Duodenal mucosa (tissue), 2 donors: Measurements from ENCODE around the gene HS6ST3.

Source experiments
- H3K27ac ChIP-seq: one replicate; pipeline ENCODE4 v1.7.0; 2013; ENCODE audit warnings: low read depth, low read length
- H3K27me3 ChIP-seq, 2 donors: one replicate each; pipeline ENCODE4 v1.7.0; 2013; ENCODE audit warnings: low read length in 2 of 2, control low read depth in 1 of 2; ENCODE audit not compliant: insufficient read depth in 2 of 2, control insufficient read depth in 1 of 2
- H3K36me3 ChIP-seq, 2 donors: one replicate each; pipeline ENCODE4 v1.7.0; 2013; ENCODE audit warnings: low read length in 2 of 2, control low read depth in 1 of 2; ENCODE audit not compliant: insufficient read depth in 2 of 2, control insufficient read depth in 1 of 2
- H3K4me1 ChIP-seq, 2 donors: one replicate each; pipeline ENCODE4 v1.7.0; 2013; ENCODE audit warnings: low read length in 2 of 2, control low read depth in 1 of 2; ENCODE audit not compliant: insufficient read depth in 2 of 2, control insufficient read depth in 1 of 2
- H3K4me3 ChIP-seq, 2 donors: one replicate each; pipeline ENCODE4 v1.7.0; 2013; ENCODE audit warnings: low read length in 2 of 2, low read depth in 1 of 2
- H3K9ac ChIP-seq, 2 donors: one replicate each; pipeline ENCODE4 v1.7.0; 2013; ENCODE audit warnings: low read length in 2 of 2, low read depth in 1 of 2
- H3K9me3 ChIP-seq, 2 donors: one replicate each; pipeline ENCODE4 v1.7.0; 2013; ENCODE audit warnings: low read length in 2 of 2, control low read depth in 1 of 2; ENCODE audit not compliant: control insufficient read depth in 1 of 2

The HS6ST3 gene

DNA sequence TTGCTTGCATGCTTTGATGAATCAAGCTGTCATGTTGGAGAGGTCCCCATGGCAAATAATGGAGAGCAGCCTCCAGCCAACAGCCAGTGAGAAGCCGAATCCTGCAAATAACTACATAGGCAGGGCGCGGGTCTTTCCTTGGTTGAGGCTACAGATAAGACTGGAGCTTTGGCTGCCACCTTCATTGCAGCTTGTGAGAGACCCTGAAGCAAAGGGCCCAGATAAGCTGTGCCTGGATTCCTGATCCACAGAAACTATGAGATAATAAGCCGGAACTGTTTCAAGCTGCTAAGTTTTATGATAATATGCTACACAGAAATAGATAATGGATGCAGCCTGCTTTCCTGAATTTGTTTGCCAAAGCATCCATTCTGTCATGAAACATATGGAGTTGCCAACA, 257.0 kb downstream of the HS6ST3 start:
- H3K27ac ChIP-seq = no peak overlapping the region

DNA sequence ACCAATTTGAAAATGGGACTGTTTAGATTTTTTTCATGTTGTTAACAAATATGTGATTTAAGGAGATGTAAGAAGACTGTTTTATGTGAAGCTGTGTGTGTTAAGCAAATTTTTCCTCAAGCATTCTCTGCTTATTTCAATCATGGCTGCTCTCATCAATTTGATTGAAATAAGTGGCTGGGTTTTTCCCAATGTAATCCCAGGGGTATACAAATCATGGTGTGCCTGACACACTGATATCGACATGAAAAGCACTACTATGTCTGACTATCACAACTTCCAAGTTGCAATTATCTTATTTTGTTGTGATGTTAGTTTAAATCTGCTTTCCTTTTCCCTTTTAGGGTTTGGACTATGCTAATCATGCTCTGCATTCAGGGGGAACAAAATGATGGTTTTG, 283.7 kb downstream of the HS6ST3 start:
- Histone ChIP-seq H3K9me3 (no peaks in the 10 kb centered on the region), H3K4me1 (no peaks in the 10 kb centered on the region), H3K27me3 (no peaks in the 10 kb centered on the region), H3K9ac (no peak overlapping the region), H3K4me3 (no peak overlapping the region), H3K36me3 (no peaks in the 10 kb centered on the region), H3K27ac (no peak overlapping the region)

More for the DNA sequence above, 257.0 kb downstream of the HS6ST3 start:
- no peaks in the 10 kb centered on the region for H3K27me3 ChIP-seq
- H3K36me3 ChIP-seq = no peaks in the 10 kb centered on the region
- no peaks in the 10 kb centered on the region for H3K4me1 ChIP-seq
- H3K9ac ChIP-seq = no peak overlapping the region
- no peak overlapping the region for H3K4me3 ChIP-seq
- no peaks in the 10 kb centered on the region for H3K9me3 ChIP-seq

DNA sequence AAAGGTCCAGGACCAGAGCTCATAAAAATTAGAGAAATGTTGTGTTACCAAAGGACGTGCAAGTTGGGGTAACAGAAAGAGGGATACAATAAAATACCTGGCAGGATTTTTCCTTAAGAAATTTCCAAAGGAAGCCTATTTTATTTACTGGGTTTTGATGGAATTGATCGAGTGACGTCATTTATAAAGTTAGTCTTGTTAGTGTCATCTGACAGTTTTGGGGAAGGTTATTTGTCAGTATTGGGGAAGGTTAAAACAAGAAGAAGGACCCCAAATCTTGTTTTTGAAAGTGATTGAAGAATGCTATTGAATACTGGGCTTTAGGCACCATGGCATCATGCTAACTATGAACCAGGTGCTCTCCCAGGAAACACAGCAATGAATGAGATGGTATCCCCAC, 287.9 kb downstream of the HS6ST3 start:
- Histone ChIP-seq H3K27me3 (no peaks in the 10 kb centered on the region), H3K4me1 (no peaks in the 10 kb centered on the region), H3K4me3 (no peak overlapping the region), H3K36me3 (no peaks in the 10 kb centered on the region), H3K9me3 (no peaks in the 10 kb centered on the region), H3K27ac (no peak overlapping the region), H3K9ac (no peak overlapping the region)

DNA sequence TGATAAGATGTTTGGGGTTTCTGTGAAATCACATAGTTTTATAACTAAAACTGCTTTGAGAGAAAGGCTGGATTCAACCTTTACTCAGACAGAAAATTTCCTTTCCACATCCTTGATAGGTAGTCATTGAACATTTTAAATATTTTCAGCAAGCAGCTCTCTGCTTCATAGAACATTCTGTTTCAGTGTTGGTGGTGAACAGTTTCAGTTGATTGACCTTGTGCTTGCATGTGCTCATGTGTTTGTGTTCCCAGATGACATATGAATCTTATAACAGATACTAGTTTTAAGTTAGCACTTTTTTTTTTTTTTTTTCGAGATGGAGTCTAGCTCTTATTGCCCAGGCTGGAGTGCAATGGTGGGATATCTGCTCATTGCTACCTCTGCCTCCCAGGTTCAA, 290.1 kb downstream of the HS6ST3 start:
- no peaks in the 10 kb centered on the region for H3K9me3 ChIP-seq
- H3K9ac ChIP-seq = no peak overlapping the region
- H3K27ac ChIP-seq = no peak overlapping the region
- no peak overlapping the region for H3K4me3 ChIP-seq
- no peaks in the 10 kb centered on the region for H3K4me1 ChIP-seq
- no peaks in the 10 kb centered on the region for H3K27me3 ChIP-seq
- no peaks in the 10 kb centered on the region for H3K36me3 ChIP-seq

DNA sequence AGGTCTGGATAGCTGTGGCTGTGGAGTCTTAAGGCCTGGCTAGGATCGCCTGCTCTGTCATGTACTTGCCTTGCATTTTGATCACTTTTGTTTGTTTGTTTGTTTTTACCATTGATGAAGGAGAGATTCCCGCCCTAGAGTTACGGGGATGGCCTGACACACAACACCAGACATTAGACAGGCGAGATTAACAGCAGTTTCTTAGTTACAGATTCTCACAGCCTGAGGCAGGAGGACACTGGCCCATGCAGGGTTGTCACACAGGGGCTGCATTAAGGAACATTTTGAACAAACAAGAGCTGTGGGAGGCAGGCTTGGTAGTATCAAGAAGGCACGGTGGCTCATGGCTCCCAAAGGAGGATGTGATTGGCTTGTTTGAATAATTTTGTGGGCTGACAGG, 291.8 kb downstream of the HS6ST3 start:
- no peak overlapping the region for H3K9ac ChIP-seq
- no peaks in the 10 kb centered on the region for H3K4me1 ChIP-seq
- no peaks in the 10 kb centered on the region for H3K27me3 ChIP-seq
- H3K4me3 ChIP-seq = no peak overlapping the region
- no peak overlapping the region for H3K27ac ChIP-seq
- H3K9me3 ChIP-seq = no peaks in the 10 kb centered on the region
- no peaks in the 10 kb centered on the region for H3K36me3 ChIP-seq

DNA sequence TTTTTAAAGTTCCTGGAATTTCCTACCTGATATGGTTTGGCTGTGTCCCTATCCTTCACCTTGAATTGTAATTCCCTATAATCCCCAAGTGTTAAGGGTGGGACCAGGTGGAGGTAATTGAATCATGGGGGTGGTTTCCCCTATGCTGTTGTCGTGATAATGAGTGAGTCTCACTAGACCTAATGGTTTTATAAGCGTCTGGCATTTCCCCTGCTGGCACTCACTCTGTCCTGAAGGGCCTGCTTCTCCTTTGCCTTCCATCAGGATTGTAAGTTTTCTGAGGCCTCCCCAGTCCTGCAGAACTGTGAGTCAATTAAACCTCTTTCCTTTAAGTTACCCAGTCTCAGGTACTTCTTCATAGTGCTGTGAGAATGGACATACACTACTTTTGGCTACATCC, 298.7 kb downstream of the HS6ST3 start:
- Histone ChIP-seq H3K27ac (no peak overlapping the region), H3K27me3 (no peaks in the 10 kb centered on the region), H3K4me3 (no peak overlapping the region), H3K36me3 (no peaks in the 10 kb centered on the region), H3K9ac (no peak overlapping the region), H3K4me1 (no peaks in the 10 kb centered on the region), H3K9me3 (no peaks in the 10 kb centered on the region)

DNA sequence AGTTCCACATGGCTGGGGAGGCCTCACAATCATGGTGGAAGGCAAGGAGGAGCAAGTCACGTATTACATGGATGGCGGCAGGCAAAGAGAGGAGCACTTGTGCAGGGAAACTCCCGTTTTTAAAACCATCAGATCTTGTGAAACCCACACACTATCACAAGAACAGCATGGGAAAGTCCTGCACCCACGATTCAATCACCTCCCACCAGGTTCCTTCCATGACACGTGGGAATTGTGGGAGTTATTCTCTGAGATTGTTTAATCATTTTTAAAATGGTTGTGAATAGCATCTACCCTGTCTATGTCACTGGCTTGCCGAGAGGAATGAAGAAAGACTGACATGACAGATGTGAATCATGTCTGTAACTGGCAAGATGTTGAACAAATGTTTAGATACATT, 301.7 kb downstream of the HS6ST3 start:
- H3K27me3 ChIP-seq = no peaks in the 10 kb centered on the region
- H3K9ac ChIP-seq = no peak overlapping the region
- H3K36me3 ChIP-seq = no peaks in the 10 kb centered on the region
- no peaks in the 10 kb centered on the region for H3K9me3 ChIP-seq
- no peak overlapping the region for H3K27ac ChIP-seq
- no peaks in the 10 kb centered on the region for H3K4me1 ChIP-seq
- no peak overlapping the region for H3K4me3 ChIP-seq

DNA sequence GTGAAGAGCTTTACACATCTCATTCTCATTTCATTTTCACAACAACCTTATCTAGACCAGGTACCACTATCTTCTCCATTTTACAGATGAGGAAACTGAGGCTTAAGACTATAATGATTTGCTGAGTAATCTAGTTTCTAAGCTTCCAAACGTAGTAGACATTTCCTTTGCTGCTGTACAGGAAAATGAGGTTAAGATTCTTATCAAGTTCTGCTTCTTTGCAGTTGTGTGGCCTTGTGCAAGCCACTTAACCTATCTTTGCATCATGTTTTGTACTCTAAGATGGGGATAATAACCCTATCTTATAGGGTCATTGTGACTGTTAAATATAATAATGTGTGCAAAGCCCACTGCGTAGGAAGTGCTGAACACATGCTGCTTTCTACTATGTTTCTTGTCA, 307.9 kb downstream of the HS6ST3 start:
- Histone ChIP-seq H3K27me3 (no peaks in the 10 kb centered on the region), H3K9me3 (no peaks in the 10 kb centered on the region), H3K4me3 (no peak overlapping the region), H3K9ac (no peak overlapping the region), H3K4me1 (no peaks in the 10 kb centered on the region), H3K27ac (no peak overlapping the region), H3K36me3 (no peaks in the 10 kb centered on the region)

DNA sequence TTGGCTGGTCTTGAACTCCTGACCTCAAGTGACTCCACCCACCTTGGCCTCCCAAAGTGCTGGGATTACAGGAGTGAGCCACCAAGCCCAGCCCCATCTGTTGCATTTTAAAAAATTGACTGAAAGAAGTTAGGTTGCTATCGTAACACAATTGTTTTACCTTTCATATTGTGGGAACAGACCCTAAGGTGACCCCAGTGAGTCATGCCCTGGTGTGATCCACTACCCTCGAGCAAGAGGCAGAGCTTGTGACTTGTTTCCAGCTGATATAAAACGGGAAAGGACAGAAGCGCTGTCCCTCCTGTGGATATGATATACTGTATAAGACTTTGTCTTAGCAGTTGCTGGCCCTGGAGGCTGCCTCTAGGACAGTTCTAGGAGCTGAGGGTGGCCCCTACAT, 308.6 kb downstream of the HS6ST3 start:
- Histone ChIP-seq H3K4me1 (no peaks in the 10 kb centered on the region), H3K9ac (no peak overlapping the region), H3K4me3 (no peak overlapping the region), H3K9me3 (no peaks in the 10 kb centered on the region), H3K27me3 (no peaks in the 10 kb centered on the region), H3K36me3 (no peaks in the 10 kb centered on the region), H3K27ac (no peak overlapping the region)

DNA sequence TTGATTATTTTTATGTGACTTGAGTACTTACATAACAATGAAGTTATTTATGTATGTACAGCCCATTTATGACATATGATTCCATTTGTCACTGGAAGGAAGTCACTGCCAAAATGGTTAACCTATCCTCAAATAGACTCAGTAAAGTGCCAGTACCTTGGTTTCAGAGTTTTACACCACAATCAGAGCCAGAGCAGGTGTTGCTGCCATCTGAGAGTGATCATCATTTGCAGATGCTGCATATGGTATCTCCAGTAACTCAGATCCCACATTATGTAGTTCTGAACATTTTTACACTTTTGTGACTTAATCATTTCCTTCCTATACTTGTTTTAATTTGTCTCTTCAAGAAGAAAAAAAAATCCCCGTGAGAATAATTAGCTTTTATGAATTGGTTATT, 313.3 kb downstream of the HS6ST3 start:
- Histone ChIP-seq H3K4me3 (no peak overlapping the region), H3K27ac (no peak overlapping the region), H3K4me1 (no peaks in the 10 kb centered on the region), H3K36me3 (no peaks in the 10 kb centered on the region), H3K27me3 (no peaks in the 10 kb centered on the region), H3K9me3 (no peaks in the 10 kb centered on the region), H3K9ac (no peak overlapping the region)

DNA sequence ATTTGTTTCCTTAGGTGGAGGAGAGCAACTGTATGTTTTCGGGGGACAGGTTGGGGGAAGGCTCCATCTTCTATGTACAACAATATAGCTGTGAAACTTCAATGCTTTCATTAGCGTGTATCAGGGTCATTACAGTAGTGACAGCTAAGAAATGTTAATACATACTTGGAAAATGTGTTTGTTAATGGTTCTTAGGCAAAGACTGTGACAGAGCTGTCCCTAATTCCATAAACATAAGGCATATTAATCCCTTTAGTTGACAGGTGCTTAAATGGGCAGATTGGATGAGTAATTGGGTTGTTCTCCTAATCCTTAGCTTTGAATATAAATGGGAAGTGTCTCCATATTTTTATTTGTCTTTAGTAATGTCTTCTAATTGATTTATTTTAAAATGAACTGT, 313.7 kb downstream of the HS6ST3 start:
- Histone ChIP-seq H3K36me3 (no peaks in the 10 kb centered on the region), H3K27ac (no peak overlapping the region), H3K4me3 (no peak overlapping the region), H3K4me1 (no peaks in the 10 kb centered on the region), H3K9me3 (no peaks in the 10 kb centered on the region), H3K9ac (no peak overlapping the region), H3K27me3 (no peaks in the 10 kb centered on the region)
